Activated CD4-positive, alpha-beta memory T cell treated with anti-CD3 and anti-CD28 coated beads for 36 hours (primary cell): ENCODE data around the gene IARS2. TPM values are rescaled to one million over a fixed set of nuclear protein-coding genes. Genes with fewer than 3 reads are reported as not detected.

Experiments
- CTCF ChIA-PET: fragments of 350-600 bp; sonication (Branson Sonifier 250); formaldehyde crosslinking; loops from one replicate; lab custom pipeline; 2021; ENCODE audit warnings: antibody characterized with exemption, inconsistent platforms; lab: Charles Lee
- POLR2A ChIA-PET: fragments of 350-600 bp; sonication (Branson Sonifier 250); formaldehyde crosslinking; loops from one replicate; lab custom pipeline; 2021; ENCODE audit warnings: antibody characterized with exemption; lab: Charles Lee
- DNase-seq: peaks from one replicate; pipeline ENCODE4 v3.0.0-alpha.2; 2020
- H3K27ac Mint-ChIP-seq: one replicate; pipeline ENCODE4 v1.8.0; 2021; ENCODE audit warnings: mixed read lengths
- H3K27me3 Mint-ChIP-seq: one replicate; pipeline ENCODE4 v1.8.0; 2021; ENCODE audit warnings: mixed read lengths
- H3K36me3 Mint-ChIP-seq: one replicate; pipeline ENCODE4 v1.8.0; 2021; ENCODE audit warnings: mixed read lengths
- H3K4me1 Mint-ChIP-seq: one replicate; pipeline ENCODE4 v1.8.0; 2021; ENCODE audit warnings: low read depth, mixed read lengths
- H3K4me3 Mint-ChIP-seq: one replicate; pipeline ENCODE4 v1.8.0; 2021; ENCODE audit warnings: mild to moderate bottlenecking, mixed read lengths
- H3K9me3 Mint-ChIP-seq: one replicate; pipeline ENCODE4 v1.8.0; 2021; ENCODE audit warnings: mixed read lengths
- intact Hi-C: fragments of 100-400 bp; cut with micrococcal nuclease; formaldehyde crosslinking; loops from one replicate; pipeline ENCODE4 v1.15.1; 2023
- microRNA-seq: library from miRNA; unstranded; fragments of <30 nt; microRNA quantifications from one replicate; pipeline ENCODE4 v1.2.0, GENCODE V29; 2022; ENCODE audit warnings: borderline number of aligned reads, borderline microRNAs expressed, borderline replicate concordance
- total RNA-seq, 2 experiments: library from RNA; stranded (reverse); gene quantifications; one replicate each; pipeline ENCODE4 v1.2.3, GENCODE V29; 2021

The IARS2 gene
- total RNA-seq, 2 experiments from 2014 or later, result 77.6 to 79.2 TPM

DNA sequence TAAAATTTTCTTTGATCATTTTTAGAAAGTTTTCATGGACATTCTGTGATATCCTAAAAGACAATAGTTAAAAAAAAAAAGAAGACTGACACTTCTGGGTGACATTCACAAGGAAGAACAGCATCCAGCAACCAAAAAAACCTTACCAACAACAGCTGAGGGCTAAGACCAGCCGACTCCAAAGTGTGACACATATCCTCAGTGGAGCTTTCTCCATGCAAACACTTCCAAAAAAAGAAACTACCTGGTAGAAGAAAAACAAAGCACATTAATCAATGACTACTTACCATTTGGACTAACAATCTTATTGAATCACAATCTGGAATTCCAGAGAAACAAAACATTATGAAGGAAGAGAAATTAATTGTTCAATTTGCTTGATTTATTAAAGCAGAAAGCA lies 88.2 kb downstream of the IARS2 start:
- no peak overlapping the region for H3K4me3 Mint-ChIP-seq
- H3K27ac Mint-ChIP-seq, result no peak overlapping the region
- ChIA-PET POLR2A (no interaction called here), CTCF (no interaction called here)
- H3K27me3 Mint-ChIP-seq, result no peaks in the 10 kb centered on the region
- H3K9me3 Mint-ChIP-seq, result no peaks in the 10 kb centered on the region
- intact Hi-C loops, result loop anchor here (10.0 kb wide), 1 partner anchor 593 kb away; no protein-coding TSS in a partner anchor
- peaks cover 28% of the 10 kb centered on the region for H3K36me3 Mint-ChIP-seq
- no peak for DNase-seq
- H3K4me1 Mint-ChIP-seq, result no peaks in the 10 kb centered on the region

DNA sequence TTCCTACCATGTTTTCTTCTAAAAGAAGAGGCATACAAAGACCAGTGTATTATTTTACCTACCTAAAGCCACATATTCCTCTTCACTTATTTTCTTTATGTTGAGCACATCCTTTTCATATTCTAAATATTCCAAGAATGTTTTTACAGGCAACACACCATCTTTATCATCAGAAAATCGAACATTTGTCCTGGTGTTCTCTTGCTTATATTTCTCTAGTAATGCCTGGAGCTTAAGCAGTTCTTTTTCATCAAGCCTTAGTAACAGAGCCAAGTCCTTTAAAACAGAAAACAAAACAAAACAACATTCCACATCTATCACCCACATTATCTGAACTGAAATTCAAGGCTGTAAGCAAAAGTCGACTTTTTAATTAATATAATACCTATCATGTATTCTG lies 88.7 kb downstream of the IARS2 start:
- Mint-ChIP-seq H3K4me1 (no peaks in the 10 kb centered on the region), H3K36me3 (peaks cover 29% of the 10 kb centered on the region), H3K27ac (no peak overlapping the region), H3K4me3 (no peak overlapping the region), H3K27me3 (no peaks in the 10 kb centered on the region), H3K9me3 (no peaks in the 10 kb centered on the region)
- ChIA-PET CTCF (no interaction called here), POLR2A (no interaction called here)
- intact Hi-C loops, result loop anchor here (10.0 kb wide), 1 partner anchor 592 kb away; no protein-coding TSS in a partner anchor
- DNase-seq, result no peak

DNA sequence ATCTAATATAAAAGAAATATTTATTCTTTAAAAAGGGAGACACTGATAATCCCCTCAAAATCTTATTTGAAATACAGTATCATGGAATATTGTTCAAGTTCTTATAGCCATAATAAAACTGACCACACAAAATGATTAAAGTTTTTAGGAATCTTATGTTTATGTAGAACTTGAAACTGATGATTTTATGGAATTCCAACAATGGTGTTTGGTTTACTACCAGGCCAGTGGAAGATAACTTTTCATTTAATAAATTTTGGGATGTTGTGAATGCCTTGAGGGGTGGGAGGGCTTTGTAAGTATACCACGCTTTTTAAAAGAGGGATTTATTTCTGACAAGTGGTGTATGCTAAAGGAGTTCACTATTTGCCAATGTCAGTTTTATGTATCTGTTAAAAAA lies 90.6 kb downstream of the IARS2 start:
- CTCF ChIA-PET, result interaction anchor here (0.7 to 1.3 kb wide), 2 partner anchors 14 to 593 kb away, joined by 3 read pairs; no protein-coding TSS in a partner anchor
- no peaks in the 10 kb centered on the region for H3K9me3 Mint-ChIP-seq
- H3K36me3 Mint-ChIP-seq, result peaks cover 33% of the 10 kb centered on the region
- POLR2A ChIA-PET, result no interaction called here
- H3K27ac Mint-ChIP-seq, result no peak overlapping the region
- H3K4me1 Mint-ChIP-seq, result no peaks in the 10 kb centered on the region
- H3K4me3 Mint-ChIP-seq, result no peak overlapping the region
- no peaks in the 10 kb centered on the region for H3K27me3 Mint-ChIP-seq
- DNase-seq, result no peak
- intact Hi-C loops, result loop anchor here (10.0 kb wide), 1 partner anchor 590 kb away; no protein-coding TSS in a partner anchor

GRCh38 chr1:220186752-220187151 lies 92.8 kb downstream of the IARS2 start:
- CTCF ChIA-PET, result interaction anchor here (0.6 to 2.8 kb wide), 4 partner anchors 30 to 589 kb away, joined by 3 to 13 read pairs (median 8); no protein-coding TSS in a partner anchor
- no peak for DNase-seq
- Mint-ChIP-seq H3K9me3 (no peaks in the 10 kb centered on the region), H3K4me3 (no peak overlapping the region), H3K27me3 (no peaks in the 10 kb centered on the region), H3K4me1 (no peaks in the 10 kb centered on the region), H3K27ac (no peak overlapping the region), H3K36me3 (peaks cover 22% of the 10 kb centered on the region)
- POLR2A ChIA-PET, result no interaction called here
- intact Hi-C loops, result loop anchor here (10.0 kb wide), 1 partner anchor 588 kb away; no protein-coding TSS in a partner anchor

- H3K27me3 Mint-ChIP-seq, result no peaks in the 10 kb centered on the region
Observed at GRCh38 chr1:220188538-220188937, 94.6 kb downstream of the IARS2 start.

DNA sequence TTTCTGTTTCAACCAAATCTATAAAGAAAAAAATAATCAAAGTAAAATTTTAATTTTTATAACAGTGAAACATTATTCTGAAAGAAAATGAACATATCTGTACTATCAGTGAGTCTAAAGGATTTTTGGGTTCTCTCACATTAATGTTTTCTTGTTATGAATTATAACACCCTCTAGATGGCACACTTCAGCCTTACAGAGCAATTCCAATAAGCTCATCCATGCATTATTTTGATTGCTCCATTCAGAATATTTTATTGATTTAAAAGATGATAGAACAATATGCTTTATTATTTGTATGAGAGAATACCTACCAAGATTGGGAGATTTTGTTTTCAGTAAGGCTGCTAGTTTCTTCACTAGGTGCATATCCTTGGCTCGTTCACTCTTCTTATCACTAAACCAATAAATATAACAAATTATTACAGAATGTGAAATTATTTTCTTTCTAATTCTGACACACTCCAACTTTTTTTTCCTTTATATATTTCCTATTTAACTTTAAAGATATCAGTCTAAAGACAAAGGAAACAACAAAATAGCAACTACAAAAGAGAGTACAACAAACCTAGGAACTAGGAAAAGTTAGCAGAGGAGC lies 95.9 kb downstream of the IARS2 start:
- ChIA-PET POLR2A (interaction anchor here (0.7 kb wide), 1 partner anchor 80 kb away, joined by 3 read pairs; no protein-coding TSS in a partner anchor), CTCF (interaction anchor here (0.7 to 1.9 kb wide), 11 partner anchors 11 to 544 kb away, joined by 3 to 18 read pairs (median 3); no protein-coding TSS in a partner anchor)
- Mint-ChIP-seq H3K4me3 (no peak overlapping the region), H3K4me1 (no peaks in the 10 kb centered on the region), H3K27me3 (no peaks in the 10 kb centered on the region), H3K27ac (no peak overlapping the region), H3K9me3 (no peaks in the 10 kb centered on the region), H3K36me3 (peaks cover 25% of the 10 kb centered on the region)
- no peak for DNase-seq
- intact Hi-C loops, result loop anchor here (10.0 kb wide), 1 partner anchor 585 kb away; no protein-coding TSS in a partner anchor

More at GRCh38 chr1:220188538-220188937, 94.6 kb downstream of the IARS2 start:
- Mint-ChIP-seq H3K36me3 (peaks cover 23% of the 10 kb centered on the region), H3K4me3 (no peak overlapping the region), H3K9me3 (no peaks in the 10 kb centered on the region), H3K4me1 (no peaks in the 10 kb centered on the region), H3K27ac (no peak overlapping the region)
- CTCF ChIA-PET, result interaction anchor here (1.0 to 2.0 kb wide), 3 partner anchors 110 to 587 kb away, joined by 3 to 9 read pairs (median 6); no protein-coding TSS in a partner anchor
- intact Hi-C loops, result loop anchor here (10.0 kb wide), 1 partner anchor 586 kb away; no protein-coding TSS in a partner anchor
- DNase-seq, result no peak
- POLR2A ChIA-PET, result no interaction called here

GRCh38 chr1:220195701-220196100 lies 101.8 kb downstream of the IARS2 start:
- Mint-ChIP-seq H3K36me3 (peaks cover 12% of the 10 kb centered on the region), H3K4me3 (no peak overlapping the region), H3K4me1 (no peaks in the 10 kb centered on the region), H3K9me3 (no peaks in the 10 kb centered on the region), H3K27me3 (no peaks in the 10 kb centered on the region), H3K27ac (no peak overlapping the region)
- CTCF ChIA-PET, result interaction anchor here (2.0 kb wide), 1 partner anchor 22 kb away, joined by 5 read pairs; no protein-coding TSS in a partner anchor
- DNase-seq, result no peak
- intact Hi-C loops, result no loop called here
- POLR2A ChIA-PET, result no interaction called here

Small RNA genes within 50 kb of the gene (microRNA-seq; reads per million reads assigned to microRNA genes)
- gene MIR194-1 (not detected), gene MIR215 (not detected)

Other genes with a start within 250 kb of the IARS2 start
- gene SLC30A10, start 165.6 kb upstream of the IARS2 start, total RNA-seq, result not detected
- gene EPRS1, start 47.6 kb upstream of the IARS2 start, total RNA-seq, result 100 to 1,000 TPM; 191 to 198 TPM
- gene BPNT1, start 4.3 kb upstream of the IARS2 start, total RNA-seq, result 10 to 100 TPM; 20.5 to 25.8 TPM
- 10 to 100 TPM; 46.1 to 46.5 TPM for gene RAB3GAP2, start 178.3 kb downstream of the IARS2 start, total RNA-seq